RCC 7860 (cell line): ENCODE results near the gene FABP2.
"Not testable (repeated sequence)": the region's sequence is repeated elsewhere in the genome, so short reads cannot be mapped to it uniquely, and the experiment has no call there.

ENCODE experiments used
- DNase-seq: peaks from one replicate; pipeline ENCODE4 v3.0.0-alpha.2; 2015; ENCODE audit warnings: low spot score
- FAIRE-seq: peaks from 2 replicates; lab custom pipeline; 2012; peaks lifted over from hg19 to GRCh38; lab: Jason Lieb, UNC

FABP2 gene

DNA sequence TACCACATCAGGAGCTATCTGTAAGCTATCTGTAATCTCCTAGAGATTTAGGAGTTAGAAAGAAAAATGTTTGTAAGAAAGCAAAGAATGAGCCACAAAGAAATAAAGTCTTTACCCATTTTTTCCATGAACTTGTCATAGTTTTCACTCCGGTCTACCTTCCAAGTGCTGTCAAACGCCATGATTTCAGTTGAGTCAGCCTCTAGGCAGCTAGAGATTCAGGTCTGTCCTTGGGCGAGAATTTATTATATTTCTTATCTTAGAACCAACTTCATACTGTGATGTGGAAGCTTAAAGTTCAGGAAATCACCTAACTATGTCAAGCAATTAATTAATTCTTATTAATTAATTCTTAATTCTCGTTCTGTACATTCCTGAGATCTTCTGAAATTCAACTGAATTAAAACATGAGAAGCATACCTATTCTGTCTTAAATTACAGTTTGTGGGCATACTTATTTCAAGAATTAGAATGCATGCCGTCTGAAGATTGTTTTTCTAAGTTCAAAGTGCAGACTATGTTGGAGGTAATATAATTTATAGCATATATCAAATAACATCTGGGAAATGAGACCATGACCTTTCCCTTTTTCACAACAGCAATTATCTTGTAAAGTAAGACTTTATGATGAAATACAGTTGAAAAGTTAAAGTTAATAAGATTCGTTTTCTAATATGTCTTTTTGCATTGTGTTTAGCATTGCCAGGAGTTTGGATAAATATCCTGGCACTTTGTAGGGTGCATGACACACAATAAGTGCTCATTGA is at the start of gene FABP2:
TSS of gene FABP2 (minus strand) at position 218 of the 767 bp plus-strand sequence. CDS start at position 182, 36 bp downstream.
- FAIRE-seq (no peak), DNase-seq (no peak)

DNA sequence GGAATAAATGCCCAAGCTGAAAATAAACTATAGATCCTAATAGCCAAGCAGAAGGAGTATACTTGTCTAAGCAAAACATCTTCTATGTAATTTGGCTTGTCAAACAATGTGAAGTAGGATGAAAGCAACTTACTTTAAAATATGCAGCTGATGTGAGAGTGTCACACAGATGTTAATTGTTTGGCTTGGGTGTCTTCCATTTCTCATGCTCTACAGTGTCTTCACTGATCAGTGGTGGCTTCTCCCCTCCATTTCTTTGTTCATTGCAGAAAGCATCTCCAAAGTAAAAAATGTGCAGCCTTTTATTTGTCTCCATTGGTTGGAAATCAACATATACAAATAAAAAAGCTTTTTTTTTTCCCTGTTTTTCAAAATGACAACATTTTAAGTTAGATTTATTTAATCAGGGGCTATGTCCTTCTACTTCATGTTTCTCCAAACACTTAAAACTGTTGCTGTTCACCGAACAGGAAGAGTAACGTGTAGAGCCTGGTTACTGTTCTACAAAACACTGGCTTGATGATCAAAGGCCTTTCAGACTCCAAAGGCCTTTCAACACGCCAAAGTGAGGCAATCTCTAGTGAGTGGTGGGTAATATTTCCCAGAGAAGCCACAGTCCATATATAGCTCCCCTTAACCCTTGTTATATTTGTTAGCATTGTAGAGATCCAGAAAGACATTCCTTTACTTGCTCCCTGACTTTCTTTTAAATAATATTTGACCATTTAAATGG is 49.2 kb upstream of the FABP2 start:
- not testable (repeated sequence) for FAIRE-seq, DNase-seq

DNA sequence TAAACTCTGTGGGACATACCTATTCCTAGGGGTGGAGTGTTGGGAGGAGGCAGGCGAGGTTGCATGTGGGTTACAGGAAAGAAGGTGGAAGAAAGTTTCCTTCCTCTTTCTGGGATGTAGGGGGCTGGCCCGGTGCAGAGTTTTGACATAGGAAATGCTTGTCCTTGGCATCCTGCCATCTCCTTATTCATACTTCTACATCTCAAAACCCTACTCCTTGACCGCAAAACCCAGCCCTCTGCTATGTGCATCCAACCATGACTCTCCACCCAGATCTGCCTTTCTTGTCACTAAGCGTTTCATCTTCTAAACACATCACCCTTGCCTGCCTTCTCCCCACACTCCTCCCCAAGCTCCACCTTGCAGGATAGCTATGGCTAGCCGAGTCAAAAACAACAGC is 48.5 kb upstream of the FABP2 start:
- peak; percentile 75 for DNase-seq
- FAIRE-seq: peak; percentile 91

DNA sequence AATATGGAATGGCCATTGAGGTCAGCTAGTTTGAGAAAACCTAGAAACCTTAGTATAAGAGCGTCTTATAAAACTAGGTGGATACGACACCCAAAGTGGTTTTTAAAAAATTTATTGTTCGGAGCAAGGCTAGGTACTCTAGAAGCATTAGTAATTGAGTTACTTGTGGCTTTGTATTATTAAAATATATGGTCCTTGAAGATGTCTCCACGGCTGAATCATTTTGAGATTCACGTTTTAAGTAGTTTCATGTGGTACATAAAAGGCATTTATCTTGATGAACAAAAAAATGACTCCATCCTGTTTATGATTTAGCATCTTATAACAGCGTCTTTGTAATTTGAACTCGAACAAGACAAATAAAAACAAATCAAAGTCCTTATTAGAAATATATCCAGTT is 44.9 kb upstream of the FABP2 start:
- not testable (repeated sequence) for FAIRE-seq, DNase-seq

DNA sequence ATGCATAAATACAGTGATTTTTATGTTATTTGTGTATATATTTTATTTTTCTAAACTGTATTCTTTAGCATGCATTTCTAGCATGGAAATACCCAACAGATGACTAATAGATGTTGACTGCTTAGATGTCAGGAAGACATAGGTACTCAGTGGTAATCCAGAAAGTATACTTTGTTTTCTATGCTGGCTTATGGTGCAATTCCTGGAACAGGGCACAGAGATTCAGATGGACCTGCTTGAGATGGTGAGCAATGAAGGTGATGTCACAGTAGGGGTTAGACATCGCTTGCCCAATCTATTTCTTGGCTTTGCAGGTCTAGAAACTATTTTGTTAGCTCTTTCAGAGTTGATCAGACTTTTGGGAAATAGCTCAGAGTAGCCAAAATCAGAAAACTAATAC is 42.3 kb upstream of the FABP2 start:
- DNase-seq, FAIRE-seq: not testable (repeated sequence)

DNA sequence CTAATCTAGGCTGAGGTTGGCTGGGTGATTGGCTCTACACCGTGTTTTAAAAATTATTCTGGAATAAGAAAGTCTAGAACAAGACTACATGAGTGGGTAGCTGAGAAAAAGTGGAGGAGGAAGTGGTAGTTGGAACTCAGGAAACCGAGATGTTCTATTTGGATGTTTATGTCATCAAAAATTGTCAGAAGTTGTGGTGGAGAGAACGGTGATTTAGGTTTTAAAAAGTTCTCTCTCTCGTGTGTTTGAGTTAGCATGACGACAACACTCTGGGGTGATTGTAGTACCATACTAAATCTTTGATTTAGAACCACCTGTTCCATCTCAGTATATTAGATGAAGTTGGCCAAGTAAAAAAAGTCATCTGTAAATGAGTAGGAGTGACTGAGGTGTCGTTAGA is 41.4 kb upstream of the FABP2 start:
- not testable (repeated sequence) for FAIRE-seq, DNase-seq

DNA sequence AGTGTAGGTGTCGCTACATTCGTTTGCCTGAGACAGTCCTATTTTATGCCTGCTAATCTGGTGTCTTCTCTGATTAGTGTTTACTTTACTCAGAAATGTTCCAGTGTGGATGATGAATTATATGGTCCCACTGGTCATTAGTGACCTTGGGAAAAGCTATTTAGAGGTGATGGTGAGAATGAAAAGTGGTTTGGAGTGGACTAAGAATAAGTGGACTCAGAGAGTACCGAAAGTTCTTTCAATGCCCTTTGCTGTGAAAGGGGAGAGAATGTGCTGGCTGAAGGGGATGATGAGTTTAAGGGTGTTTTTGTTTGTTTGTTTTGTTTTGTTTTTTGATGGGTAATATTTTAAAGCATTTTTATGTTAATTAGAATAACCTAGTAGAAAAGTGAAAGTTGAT is 40.5 kb upstream of the FABP2 start:
- not testable (repeated sequence) for DNase-seq, FAIRE-seq

DNA sequence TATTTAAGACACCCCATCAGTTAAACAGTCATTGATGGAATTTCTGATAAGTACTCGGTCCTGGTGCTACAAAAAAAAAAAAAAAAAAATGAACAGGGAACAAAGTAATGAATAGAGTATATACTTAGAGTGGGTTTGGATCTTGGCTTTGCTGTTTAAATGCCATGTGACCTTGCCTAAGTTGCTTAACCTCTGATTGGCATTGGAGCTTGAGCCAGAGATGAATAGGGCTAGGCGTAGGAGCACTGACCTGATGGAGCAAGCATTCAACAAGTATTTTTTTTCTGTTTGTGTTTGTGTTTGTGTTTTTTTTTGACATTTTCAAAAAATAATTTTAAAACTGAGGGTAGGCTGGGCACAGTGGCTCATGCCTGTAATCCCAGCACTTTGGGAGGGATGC is 37.9 kb upstream of the FABP2 start:
- FAIRE-seq, DNase-seq: not testable (repeated sequence)

DNA sequence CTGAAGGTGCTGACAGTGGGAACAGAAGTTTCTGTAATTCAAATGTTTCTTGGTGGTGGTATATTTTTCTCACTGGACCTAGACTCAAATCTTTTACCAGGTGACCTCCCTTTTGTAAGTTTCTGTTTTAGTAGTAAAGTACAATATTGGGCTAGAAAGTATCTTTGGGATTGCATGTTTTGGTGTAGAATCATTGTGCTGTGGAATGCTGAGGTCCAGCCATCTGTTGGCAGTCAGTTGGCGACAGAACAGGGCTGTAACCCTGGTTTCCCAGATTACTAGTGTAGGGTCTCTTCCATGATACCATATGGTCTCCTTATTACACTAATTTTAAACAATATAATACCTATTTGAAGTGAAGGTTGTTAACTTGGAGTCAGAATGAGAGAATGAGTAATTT is 34.9 kb upstream of the FABP2 start:
- FAIRE-seq, DNase-seq: not testable (repeated sequence)

DNA sequence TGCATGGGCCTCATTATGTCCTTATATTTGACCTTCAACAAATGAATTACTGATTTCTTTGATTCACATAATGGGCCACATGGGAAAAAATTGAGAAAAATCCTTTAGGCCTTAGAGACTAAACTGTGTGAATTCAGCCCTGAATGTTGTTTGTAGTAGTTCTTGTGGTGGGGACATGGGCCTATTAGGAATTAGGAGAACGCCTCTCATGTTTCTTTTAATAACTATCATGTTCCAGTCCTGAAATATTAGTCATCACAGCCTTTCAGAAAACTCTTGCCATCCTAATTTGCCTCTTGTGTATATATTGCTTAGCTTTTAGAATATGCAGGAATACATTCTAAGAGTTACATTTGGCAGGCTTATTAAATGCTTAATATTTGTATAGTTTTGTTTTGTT is 34.1 kb upstream of the FABP2 start:
- DNase-seq, FAIRE-seq: not testable (repeated sequence)

DNA sequence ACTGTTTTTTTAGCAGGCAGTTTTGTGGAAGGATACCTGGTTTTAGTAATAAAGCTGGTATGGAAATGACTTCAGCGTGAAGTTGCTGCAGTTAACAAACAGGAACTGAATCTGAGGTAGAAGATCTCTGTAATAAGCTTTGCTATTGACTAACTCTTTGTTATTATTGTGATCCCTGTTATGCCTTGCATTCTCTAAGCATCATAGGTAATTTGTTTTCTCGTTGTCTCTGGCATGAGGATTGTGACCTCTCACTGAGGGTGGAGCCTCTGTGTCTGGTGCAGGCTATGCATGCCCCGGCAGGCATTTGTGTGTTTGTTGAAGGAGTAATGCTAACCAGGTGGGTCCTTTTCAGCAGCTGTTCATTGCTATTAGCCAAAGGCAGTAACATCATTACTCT is 31.4 kb upstream of the FABP2 start:
- not testable (repeated sequence) for DNase-seq

DNA sequence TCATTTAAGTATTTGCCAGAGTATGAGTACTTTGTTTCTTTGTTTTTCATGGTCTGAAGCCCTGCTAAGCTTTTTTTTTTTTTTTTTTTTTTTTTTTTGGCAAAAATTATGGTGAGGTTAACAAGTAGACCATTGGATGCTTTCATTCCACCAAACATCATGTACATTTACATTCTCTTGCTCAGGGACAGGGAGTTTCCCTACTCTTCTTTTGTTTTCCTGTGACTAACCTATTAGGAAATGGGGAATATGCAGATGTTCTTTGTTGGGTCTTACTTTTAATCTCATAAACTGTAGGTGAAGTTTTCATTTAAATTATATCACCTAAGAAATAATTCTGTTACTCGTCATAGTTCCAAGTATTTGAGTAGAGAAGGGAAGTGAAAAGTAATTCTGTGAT is 26.2 kb upstream of the FABP2 start:
- DNase-seq, FAIRE-seq: not testable (repeated sequence)

More for the DNA sequence above, 31.4 kb upstream of the FABP2 start:
- not testable (repeated sequence) for FAIRE-seq

DNA sequence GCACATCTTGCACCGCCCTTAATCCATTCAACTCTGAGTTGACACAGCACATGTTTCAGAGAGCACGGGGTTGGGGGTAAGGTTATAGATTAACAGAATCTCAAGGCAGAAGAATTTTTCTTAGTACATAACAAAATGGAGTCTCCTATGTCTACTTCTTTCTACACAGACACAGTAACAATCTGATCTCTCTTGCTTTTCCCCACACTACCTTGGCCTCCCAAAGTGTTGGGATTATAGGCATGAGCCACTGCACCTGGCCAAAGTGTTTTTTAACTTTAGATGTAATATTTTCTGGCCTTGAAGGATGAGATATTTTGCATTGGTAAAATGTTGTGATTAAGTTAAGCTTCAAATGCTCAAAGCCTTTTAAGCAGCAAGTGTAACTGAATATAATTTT is 21.4 kb upstream of the FABP2 start:
- FAIRE-seq, DNase-seq: not testable (repeated sequence)

DNA sequence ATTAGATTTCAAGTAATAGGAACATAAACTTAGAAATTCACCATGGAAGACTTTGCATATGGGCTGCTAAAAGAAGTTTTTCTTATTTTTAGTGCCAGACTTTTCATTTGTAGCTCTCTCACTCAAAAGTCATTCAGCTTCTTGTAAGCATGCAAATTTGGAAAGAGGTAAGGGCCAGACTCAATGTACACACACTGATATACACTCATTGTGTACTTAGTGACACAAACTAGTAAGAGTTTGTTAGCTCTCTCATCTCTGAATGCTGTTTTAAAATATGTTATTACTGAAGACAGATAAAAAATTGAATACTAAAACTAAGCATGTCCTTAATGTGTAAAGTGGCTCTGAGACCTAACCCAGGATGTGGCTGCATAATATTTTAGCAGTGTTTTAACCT is 18.0 kb upstream of the FABP2 start:
- FAIRE-seq, DNase-seq: not testable (repeated sequence)

DNA sequence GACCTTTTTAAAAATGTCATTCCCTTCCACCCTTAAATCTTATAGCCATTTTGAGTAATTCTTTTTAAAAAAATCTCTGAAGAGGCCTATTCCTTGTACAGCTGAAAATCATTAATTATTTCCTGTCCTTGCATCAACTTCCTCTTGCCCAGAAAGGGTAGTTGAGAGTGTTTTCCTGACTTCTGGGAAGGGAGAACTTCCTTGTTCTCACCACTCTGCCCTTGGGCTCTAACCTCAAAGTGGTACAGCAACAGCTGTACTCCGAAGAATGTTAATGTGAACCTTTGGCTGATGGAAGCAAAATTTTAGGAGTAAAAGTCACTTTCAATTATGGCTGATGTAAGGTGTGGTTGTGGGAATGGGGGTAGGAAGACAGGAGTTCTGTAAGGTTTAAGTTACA is 15.1 kb upstream of the FABP2 start:
- FAIRE-seq (no peak), DNase-seq (no peak)

DNA sequence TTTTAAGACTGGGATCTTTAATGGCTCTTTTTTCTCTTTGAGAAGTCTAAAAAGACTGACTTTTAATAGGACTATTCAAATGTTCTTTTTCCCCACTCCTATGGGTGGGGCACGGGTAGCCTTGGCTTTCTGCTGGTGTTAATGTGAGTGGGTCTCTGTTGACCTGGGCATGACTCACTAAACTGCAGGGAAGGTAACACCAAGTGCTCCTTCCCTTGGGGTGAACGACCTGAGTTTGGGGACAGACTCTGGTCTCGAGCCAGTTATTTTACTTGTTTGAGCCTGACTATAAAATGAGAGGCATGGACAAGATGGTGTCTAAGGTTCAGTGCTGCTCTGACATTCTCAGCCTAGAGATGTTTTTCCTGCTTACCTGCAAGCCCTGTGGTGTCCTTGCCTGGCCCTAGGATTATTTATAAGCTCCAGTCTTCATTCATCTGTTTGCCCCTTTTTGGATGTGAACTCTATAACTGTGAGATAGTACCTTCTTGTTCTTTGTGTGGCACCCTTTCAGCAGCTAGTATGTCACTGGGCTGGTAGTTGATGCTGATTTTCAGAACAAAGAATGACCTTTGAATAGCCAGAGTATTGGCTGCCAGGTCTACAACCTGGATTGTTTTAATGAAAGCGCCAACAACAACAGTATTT is 14.5 kb upstream of the FABP2 start:
- FAIRE-seq, DNase-seq: not testable (repeated sequence)

DNA sequence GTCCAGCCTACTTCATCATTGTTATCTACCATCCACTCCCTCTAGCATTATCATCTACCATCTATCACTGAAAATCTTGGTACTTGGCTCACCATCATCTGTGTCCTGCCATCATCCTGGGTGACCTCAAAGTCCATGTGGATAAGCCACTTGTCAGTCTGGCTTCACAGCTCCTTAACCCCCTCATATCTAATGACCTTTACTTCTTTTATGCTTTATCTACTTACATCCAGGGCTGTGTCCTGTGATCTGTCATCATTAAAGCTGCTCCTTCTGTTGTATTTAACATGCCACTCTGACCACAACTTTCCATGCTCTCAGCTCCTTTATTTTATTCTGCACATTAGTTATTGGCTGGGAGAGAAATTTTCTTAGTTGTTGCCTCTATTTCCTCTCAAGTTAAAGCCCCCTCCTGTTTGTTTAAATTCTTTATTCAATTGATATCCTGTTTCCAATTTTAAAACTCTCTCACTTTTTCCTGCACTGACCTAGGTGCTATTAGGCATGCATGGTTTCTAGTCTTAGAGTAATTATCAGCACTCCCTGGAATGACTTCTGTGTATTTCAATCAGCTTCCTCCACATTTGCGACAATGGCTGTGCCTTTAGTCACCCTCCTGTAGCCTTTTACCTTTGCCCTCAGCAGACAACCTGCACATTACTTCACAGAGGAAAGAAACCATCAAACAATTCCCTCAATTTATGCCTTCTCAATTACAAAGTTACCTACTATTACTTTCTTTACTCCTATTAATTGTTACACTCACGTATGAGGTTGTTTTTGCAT is 8.1 kb upstream of the FABP2 start:
- DNase-seq (no peak), FAIRE-seq (no peak)

DNA sequence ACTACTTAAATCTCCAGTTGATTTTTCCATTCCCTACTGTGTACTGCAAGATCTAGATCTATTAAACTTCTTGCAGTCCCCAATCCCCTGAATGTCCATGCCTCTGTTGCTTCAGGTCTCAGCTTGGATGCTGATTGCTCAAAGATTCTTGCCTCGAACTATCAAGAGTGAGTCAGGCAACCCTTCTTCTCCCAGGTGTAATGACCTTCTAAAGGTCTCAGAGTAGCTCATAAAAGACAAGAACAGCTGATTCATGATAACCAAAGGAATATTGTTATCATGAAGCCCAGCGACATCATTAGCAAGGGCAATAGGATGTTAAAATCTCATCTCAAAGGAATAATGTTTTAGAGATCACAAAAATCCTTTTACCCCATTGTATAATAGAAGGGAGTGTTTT is 6.8 kb upstream of the FABP2 start:
- no peak for FAIRE-seq

DNA sequence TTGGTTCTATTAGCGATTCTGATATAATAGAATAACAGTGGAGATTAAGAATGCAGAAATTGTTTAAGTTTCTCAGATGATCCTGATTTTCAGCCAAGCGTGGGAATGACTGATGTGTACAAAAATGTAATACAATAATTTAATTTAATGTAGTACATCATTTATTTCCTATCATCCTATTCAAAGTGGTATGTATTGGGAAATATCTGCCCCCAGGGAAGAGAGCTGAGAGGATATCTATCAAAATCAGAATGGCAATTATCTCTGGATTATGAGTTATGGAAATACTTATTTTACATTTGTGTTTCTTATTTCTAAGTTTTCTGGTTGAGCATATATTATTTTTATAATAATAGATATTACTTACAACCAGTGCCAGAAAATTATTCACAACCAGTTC is 3.9 kb downstream of the FABP2 start:
- DNase-seq (no peak), FAIRE-seq (no peak)

More for the DNA sequence above, 6.8 kb upstream of the FABP2 start:
- DNase-seq: no peak

DNA sequence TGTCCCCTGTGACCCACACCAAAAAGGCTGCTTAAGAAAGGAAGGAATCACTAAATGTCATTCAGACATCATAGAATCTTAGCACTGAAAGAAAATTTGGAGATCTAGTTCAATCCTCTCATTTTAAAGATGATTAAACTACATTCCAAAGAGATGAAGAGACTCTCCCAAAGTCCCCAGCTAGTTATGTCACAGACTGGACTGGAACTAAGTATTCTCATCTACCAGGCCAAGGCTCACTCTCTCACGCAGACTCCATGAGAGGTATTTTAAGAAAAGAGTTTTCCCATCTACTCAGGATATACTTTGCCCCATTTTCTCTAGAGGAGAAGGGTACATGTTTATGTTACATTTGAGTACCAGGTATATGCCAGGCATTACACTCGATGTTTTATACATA is 6.9 kb downstream of the FABP2 start:
- DNase-seq: no peak
- FAIRE-seq: no peak

DNA sequence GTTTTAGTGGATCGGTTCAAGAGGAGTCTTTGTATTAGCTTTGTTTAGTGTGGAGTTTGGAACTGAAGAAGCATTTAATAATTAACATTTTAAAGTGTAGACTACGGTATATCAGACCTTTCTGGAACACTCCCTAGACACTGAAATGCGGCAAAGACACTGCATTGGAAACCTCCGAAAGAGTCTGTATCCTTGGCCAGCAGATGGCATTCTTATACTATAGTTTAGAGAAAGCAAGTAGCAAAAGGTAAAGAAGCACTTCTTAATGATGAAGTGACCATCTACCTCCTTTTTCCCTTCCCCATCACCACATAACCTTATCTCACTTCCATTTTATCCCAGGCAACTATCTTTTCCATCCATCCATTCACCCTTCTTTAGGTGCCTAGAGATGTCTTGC is 7.6 kb downstream of the FABP2 start:
- FAIRE-seq: no peak

More for the DNA sequence above, 7.6 kb downstream of the FABP2 start:
- peak; percentile 10 for DNase-seq
